GM21717 (cell line): ENCODE results near the gene ATF3.
A peak's percentile ranks its signal among the peaks of the same experiment; 100 is the strongest.
"Not testable (repeated sequence)": the region's sequence is repeated elsewhere in the genome, so short reads cannot be mapped to it uniquely, and the experiment has no call there.

Experiments used
- ATAC-seq: cut with Tn5 transposase; IDR thresholded peaks from one replicate; pipeline ENCODE4 v1.9.1; 2021; ENCODE audit warnings: mild to moderate bottlenecking, moderate library complexity; ENCODE audit not compliant: unreplicated experiment

Gene ATF3

DNA sequence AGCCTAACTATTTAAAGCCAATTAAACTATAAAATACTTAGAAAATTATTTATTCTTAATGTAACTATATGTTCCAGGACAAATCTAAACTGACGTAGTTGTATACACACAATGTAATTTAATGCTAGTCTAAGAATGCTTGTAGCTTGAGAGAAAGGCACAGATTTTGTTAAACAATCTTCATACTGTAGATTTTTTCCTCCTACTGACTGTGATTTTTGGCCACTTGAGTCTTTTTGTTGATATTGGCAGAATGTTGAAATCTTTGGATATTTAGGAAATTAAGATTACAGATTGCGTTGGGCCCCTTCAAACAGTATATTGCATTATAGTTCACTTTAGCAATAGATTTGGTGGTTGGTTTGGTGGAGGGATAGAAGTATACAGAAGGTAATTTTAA, 40.5 kb downstream of the ATF3 start:
- ATAC-seq = no peak

DNA sequence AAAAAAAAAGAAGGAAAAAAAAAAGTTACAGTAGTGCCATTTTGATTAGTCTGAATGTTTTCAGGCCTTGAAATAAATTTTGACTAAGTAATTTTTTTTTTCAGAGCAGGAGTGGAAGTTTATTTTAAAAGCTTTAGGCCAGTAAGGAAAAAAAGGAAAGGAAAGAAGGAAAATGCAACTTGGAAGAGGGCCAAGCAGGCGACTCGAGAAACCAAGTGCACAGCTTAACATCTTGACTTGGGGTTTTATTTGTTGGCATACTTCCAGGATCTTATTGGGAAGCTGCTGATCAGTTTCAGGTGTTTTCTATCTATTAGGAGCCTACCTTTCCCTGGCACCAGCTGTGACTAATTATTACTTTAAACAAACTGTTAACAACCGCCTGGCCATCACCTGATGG, 41.7 kb downstream of the ATF3 start:
- no peak for ATAC-seq

DNA sequence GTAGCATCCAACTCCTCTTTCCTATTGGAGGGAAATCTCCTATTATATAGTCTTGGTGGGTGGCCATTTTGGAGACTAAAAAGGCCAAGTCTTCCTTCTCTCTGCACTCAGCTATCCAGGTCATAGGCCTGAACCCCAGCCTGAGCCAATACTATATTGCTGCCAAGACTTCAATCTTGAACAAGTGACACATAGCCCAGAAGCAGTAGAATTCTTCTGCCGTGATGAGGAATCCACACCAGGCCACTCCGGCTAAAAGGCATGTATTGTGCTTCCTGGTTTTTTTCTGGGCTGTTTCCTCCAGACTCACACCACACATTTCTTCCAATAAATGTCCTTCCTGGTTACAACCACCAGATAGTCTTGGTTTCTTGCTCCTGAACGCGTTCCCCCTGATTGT, 43.0 kb downstream of the ATF3 start:
- no peak for ATAC-seq

- ATAC-seq = no peak
These were observed 43.4 kb downstream of the ATF3 start for GRCh38 chr1:212651977-212652376.

GRCh38 chr1:212652609-212653008, 44.0 kb downstream of the ATF3 start:
- ATAC-seq = no peak

- ATAC-seq = no peak
These were observed 47.3 kb downstream of the ATF3 start for GRCh38 chr1:212655668-212656440.

GRCh38 chr1:212656730-212657129, 48.2 kb downstream of the ATF3 start:
- no peak for ATAC-seq

DNA sequence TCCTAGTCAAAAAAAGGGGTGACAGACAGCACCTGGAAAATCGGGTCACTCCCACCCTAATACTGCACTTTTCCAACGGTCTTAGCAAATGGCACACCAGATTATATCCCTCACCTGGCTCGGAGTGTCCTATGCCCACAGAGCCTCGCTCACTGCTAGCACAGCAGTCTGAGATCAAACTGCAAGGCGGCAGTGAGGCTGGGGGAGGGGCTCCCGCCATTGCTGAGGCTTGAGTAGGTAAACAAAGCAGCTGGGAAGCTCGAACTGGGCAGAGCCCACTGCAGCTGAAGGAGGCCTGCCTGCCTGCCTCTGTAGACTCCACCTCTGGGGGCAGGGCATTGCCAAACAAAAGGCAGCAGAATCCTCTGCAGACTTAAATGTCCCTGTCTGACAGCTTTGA, 49.7 kb downstream of the ATF3 start:
- not testable (repeated sequence) for ATAC-seq

DNA sequence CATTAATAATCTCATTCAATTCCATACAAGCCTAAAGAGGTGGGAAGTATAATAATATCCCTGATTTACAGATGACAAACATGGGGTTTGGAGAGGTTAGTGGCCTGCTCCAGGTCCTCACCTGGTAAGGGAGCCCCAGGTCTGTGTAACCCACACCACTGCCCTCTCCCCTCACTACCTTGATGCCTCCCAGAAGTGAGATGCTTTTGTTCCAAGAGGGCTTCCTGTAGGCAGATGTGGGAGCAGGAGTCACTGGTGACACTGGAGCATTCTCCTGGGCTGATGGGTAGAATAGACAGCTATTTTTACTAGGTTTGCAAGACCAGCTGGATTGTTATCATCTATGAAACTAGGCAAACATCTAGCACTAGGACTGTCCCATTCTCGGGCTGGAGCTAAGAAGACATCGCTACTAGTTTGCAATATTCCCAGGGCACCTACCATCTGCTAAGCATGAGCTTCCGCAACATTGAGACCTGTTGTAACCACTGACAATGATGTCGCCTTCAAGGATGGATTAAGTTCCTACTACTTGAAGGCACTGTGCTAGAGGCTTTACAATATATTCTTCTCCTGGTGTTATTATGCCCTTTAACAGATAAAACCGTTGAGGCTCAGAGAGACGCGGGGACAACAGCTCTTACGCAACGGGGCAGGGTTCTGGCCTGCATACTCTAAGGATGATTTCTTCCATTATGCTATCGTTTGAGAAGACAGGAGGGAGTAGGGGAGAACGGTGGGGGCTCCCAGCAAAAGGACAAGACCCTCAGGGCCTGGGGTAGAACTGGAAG, 56.0 kb downstream of the ATF3 start:
- ATAC-seq = no peak

DNA sequence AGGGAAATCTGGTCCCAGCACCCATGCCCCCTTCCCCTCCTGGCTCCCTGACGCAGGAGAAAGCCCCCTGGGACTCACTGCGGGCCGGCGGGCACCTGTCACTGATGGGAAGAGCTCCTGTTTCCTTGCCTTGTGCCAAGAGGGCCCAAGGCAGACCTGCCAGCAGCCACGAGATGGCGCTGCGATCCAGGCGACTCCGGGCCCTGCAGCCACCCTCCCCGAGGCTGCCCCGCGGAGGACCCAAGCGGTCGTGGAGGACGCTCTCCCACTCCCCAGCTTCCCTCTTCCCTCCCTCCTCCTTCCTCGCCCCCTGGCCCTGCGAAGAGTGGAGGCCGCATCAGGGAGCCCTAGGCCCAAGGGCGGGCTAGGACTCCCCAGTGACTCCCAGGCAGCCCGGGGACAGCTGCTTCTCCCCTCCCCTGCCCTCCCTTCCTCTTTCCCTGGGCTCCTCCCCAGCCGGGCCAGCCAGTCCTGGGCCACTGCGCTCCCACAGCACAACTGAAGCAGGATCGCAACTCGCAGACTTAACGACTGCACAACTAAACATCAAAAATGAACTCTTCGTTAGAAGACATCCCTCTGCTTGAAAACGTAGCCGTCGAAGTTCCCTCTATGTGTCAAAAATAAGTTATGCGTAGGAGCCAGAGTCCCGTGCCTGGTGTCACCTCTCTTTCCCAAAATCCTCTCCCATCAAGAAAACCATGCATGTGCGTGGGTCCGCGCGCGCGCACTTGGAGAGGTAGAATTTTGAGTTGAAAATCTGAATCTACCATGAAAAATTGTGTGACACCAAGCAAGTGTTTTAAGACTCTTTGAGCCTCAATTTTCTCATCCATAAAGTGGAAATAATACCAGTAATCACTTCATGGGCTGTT, 56.9 kb downstream of the ATF3 start:
- ATAC-seq = peak; percentile 90

DNA sequence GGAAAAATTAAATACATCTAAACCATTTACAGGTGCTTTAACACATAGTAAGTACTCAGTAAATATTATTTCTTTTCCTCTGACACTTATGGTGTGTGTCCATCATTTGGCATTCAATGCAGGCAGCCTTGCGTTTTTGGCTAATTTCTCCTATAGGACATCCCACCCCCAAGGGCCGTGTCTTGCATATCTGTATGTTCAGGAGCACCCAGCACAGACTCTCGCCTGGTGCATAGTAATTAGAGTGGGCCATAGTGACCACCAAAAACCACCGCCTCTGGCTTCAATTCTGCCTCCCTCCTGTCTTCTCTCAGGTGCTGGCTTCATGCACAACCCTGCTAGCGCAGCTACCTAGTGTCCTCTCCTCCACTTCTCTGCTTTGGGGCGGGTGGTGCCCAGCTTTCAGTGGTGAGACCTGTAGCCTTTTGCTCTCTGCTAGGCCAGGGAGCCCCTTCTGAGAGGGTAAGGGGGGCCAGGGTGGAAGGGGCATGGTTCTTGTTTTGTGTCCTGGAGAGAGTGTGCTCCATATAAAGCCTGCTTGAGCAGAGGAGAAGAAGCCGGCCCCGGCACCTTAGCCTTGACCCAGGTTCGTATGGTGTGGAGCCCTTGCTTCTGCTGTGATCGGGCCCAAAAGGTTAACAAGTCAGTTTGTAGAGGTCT, 57.7 kb downstream of the ATF3 start:
- ATAC-seq = no peak

- no peak for ATAC-seq
These were observed 58.9 kb downstream of the ATF3 start for GRCh38 chr1:212667223-212668139.

DNA sequence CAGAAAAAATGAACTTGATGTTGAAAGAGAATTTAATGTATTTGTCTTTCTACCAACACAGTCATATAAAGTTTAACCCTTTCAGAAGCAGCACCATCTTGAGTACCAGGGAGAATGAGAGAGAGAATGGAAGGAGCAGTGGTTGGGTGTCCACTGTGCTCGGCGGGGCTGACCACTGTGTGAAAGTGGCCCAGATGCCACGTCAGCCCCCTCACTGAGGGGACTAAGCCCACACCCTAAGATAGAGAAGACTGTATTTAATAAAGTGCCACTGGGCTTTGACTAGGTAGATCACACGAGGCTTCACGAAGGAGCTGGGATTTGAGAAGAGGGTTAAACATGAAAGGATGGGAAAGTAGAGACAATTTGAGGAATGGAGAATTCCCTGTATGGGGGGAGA, 59.9 kb downstream of the ATF3 start:
- ATAC-seq = no peak

- no peak for ATAC-seq
These were observed 60.5 kb downstream of the ATF3 start for GRCh38 chr1:212669102-212669501.

- no peak for ATAC-seq
These were observed 61.0 kb downstream of the ATF3 start for GRCh38 chr1:212669600-212669999.

DNA sequence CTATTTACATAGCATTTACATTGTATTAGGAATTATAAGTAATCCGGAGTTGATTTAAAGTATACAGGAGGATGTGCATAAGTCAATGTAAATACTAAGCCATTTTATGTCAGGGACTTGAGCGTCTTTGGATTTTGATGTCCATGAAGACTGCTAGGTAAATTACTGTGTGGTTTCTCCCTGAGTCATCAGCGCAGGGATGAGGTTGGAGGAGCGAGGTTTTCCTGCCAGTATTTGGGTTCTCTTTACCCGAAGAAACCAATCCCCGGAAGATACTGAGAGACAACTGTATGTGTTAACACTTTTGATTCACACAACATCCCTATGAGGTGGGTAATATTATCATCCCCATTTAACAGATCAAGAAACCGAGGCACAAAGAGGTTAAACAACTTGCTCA, 61.7 kb downstream of the ATF3 start:
- no peak for ATAC-seq
